Upper lobe of left lung (tissue), 4 donors: ENCODE data around the gene DENND4B.

Experiments
- POLR2A ChIP-seq, 4 donors: fragments of 450-650 bp; IDR thresholded peaks; one replicate each; pipeline ENCODE4 v1.5.1; 2016 to 2017; ENCODE audit warnings: antibody characterized with exemption in 4 of 4, mild to moderate bottlenecking in 2 of 4
- TF ChIP-seq, protein P1 (sequence below), 6 experiments: fragments of 450-650 bp in 4 of 6; fragments of 200-600 bp in 2 of 6; sonication (generic) in 2 of 6; IDR thresholded peaks; one replicate each; pipeline ENCODE4 v1.5.1; 2016 to 2019; ENCODE audit warnings: antibody characterized with exemption in 6 of 6

DNA sequence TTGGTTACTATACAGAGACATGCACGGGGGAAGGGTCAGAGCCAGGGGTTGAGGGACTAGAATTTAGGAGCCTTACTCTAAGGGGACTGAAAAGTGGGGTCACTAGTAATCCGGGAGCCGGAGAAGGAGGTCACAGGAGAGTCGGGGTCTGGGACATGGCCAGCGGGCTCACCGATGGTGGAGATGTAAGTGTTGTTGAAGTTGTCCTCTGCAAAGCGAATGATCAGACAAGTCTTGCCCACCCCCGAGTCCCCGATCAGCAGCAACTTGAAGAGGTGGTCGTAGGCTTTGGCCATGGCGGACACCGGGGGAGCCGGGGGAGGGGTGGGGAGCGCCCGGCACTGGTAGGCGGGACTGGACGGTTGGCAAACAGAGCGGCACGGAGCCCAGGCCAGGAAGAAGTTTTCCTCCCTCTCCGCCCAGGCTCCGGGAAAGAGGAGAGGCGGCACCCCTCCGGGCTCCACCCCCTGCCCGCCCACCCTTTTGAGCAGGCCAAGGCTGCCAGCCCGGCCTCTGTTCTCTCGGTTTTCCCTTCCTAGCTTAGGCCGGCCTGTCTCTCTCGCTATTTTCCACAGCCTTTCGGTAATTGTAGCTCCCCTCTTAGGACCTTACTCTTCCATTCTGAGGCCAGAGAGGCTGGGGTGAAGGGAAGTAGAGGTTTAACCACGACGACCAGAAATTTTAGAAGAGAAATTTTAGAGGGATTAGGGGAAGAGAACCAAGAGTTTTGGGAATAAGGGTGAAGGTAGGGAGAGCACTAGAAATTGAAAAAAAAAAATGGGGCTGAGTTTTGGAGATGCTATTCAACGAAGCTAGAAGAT, 39.6 kb upstream of the DENND4B start, which contains the start of gene RAB13:
- TF ChIP-seq, protein P1, sequence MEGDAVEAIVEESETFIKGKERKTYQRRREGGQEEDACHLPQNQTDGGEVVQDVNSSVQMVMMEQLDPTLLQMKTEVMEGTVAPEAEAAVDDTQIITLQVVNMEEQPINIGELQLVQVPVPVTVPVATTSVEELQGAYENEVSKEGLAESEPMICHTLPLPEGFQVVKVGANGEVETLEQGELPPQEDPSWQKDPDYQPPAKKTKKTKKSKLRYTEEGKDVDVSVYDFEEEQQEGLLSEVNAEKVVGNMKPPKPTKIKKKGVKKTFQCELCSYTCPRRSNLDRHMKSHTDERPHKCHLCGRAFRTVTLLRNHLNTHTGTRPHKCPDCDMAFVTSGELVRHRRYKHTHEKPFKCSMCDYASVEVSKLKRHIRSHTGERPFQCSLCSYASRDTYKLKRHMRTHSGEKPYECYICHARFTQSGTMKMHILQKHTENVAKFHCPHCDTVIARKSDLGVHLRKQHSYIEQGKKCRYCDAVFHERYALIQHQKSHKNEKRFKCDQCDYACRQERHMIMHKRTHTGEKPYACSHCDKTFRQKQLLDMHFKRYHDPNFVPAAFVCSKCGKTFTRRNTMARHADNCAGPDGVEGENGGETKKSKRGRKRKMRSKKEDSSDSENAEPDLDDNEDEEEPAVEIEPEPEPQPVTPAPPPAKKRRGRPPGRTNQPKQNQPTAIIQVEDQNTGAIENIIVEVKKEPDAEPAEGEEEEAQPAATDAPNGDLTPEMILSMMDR (IDR thresholded peaks at IDR 0.05): no peak
- peak in 1 of 4 donors; percentile 60 for TF ChIP-seq POLR2A (IDR thresholded peaks at IDR 0.05)
